ENCODE data around the gene RYR1.
"Not testable (repeated sequence)": the region's sequence is repeated elsewhere in the genome, so short reads cannot be mapped to it uniquely, and the experiment has no call there.

Gene RYR1

DNA sequence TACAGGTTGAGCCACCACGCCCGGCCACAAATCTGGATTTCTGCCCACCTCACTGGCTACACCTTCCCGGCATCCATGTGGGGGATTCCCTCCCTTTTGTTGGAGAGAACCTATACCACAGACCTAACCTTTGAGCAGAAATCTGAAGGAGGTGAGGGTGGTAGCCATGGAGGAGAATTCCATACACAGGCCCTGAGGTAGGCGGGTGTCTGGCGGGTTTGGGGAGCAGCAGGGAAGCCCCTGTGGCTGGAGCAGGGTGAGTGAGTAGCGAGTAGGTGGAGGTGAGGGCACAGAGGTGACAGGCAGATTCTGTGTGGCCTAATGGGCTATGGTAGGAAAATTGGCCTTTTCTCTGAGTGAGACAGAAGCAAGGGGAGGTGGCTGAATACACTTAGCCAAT is 196.1 kb downstream of the RYR1 start:
- H3K4me3 ChIP-seq (ENCODE audit: low read depth in 1 of 2, low read length in 1 of 2), result no peak overlapping the region
- H3K4me1 ChIP-seq (ENCODE audit: control insufficient read depth in 1 of 2, insufficient read depth in 1 of 2, low read depth in 1 of 2, low read length in 1 of 2), result peaks cover 0 to 2% of the 10 kb centered on the region in 2 experiments
- no peaks in the 10 kb centered on the region for H3K27me3 ChIP-seq
- no peak overlapping the region for H3K27ac ChIP-seq
- H3K36me3 ChIP-seq, result peaks cover 75% of the 10 kb centered on the region
- TF ChIP-seq, protein P1, sequence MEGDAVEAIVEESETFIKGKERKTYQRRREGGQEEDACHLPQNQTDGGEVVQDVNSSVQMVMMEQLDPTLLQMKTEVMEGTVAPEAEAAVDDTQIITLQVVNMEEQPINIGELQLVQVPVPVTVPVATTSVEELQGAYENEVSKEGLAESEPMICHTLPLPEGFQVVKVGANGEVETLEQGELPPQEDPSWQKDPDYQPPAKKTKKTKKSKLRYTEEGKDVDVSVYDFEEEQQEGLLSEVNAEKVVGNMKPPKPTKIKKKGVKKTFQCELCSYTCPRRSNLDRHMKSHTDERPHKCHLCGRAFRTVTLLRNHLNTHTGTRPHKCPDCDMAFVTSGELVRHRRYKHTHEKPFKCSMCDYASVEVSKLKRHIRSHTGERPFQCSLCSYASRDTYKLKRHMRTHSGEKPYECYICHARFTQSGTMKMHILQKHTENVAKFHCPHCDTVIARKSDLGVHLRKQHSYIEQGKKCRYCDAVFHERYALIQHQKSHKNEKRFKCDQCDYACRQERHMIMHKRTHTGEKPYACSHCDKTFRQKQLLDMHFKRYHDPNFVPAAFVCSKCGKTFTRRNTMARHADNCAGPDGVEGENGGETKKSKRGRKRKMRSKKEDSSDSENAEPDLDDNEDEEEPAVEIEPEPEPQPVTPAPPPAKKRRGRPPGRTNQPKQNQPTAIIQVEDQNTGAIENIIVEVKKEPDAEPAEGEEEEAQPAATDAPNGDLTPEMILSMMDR (IDR thresholded peaks at IDR 0.05), result no peak
- no peaks in the 10 kb centered on the region for H3K9me3 ChIP-seq

DNA sequence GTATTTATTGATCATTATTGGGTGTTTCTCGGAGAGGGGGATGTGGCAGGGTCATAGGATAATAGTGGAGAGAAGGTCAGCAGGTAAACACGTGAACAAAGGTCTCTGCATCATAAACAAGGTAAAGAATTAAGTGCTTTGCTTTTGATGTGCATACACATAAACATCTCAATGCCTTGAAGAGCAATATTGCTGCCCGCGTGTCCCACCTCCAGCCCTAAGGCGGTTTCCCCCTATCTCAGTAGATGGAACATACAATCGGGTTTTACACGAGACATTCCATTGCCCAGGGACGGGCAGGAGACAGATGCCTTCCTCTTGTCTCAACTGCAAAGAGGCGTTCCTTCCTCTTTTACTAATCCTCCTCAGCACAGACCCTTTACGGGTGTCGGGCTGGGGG is 197.8 kb downstream of the RYR1 start:
- not testable (repeated sequence) for H3K27ac ChIP-seq; H3K9me3 ChIP-seq; H3K4me1 ChIP-seq (ENCODE audit: control insufficient read depth in 1 of 2, insufficient read depth in 1 of 2, low read depth in 1 of 2, low read length in 1 of 2); H3K27me3 ChIP-seq; H3K4me3 ChIP-seq (ENCODE audit: low read depth in 1 of 2, low read length in 1 of 2)
- H3K36me3 ChIP-seq, result peaks cover 71% of the 10 kb centered on the region

DNA sequence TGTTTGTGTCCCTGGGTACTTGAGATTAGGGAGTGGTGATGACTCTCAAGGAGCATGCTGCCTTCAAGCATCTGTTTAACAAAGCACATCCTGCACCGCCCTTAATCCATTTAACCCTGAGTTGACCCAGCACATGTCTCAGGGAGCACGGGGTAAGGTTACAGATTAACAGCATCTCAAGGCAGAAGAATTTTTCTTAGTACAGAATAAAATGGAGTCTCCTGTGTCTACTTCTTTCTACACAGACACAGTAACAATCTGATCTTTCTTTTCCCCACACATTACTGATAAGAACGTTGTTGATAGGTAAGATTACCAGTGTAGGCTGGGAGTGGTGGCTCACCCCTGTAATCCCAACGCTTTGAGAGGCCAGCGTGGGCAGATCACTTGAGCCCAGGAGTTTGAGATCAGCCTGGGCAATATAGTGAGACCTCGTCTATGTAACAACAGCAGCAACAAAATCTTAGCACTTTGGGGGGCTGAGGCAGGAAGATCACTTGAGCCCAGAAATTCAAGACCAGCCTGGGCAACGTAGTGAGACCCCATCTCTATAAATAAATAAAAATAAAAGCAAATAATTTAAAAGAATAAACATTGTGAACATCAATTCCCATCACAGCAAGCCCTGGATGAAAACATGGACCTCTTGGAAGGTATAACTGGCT is 198.5 kb downstream of the RYR1 start:
- Histone ChIP-seq H3K36me3 (peaks cover 65% of the 10 kb centered on the region), H3K4me1 (ENCODE audit: control insufficient read depth in 1 of 2, insufficient read depth in 1 of 2, low read depth in 1 of 2, low read length in 1 of 2) (peaks cover 5 to 13% of the 10 kb centered on the region in 2 experiments)
- H3K27ac ChIP-seq; H3K4me3 ChIP-seq (ENCODE audit: low read depth in 1 of 2, low read length in 1 of 2); H3K27me3 ChIP-seq; H3K9me3 ChIP-seq: not testable (repeated sequence)

DNA sequence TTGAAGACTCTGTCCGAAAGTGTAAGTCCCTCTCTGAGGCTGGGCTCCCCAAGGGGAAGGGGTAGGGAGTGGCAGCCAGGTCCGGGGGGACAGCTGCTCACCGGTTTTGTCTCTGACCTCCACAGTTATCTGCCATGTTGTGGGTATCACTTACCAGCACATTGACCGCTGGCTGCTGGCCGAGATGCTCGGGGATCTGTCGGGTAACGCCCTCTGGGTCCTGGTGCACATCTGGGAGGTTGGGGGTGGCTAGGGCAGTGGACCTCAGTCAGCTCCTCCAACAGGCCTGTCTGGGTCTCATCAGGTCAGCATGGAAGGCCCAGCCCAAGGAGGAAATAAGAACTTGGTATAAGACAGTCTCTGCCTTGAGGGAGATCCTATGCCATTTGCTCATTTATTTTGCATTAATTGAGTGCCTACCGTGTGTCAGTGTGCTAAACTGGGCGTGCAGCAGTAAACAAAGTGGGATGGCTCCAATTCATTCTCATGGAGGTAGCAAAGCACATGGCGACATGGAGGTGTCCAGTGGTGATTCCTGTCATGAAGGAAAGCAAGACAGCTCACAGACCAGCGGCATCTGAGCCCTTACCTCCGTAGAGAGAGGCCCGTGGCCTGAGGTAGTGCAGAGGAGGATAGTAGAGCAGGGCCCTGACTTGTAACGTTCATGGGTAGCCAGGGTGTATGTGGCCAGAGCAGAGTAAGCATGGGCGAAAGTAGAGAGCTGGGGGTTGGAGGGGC is 199.2 kb downstream of the RYR1 start:
- no peak overlapping the region for H3K27ac ChIP-seq
- H3K27me3 ChIP-seq, result no peaks in the 10 kb centered on the region
- peaks cover 7 to 16% of the 10 kb centered on the region in 2 experiments for H3K4me1 ChIP-seq (ENCODE audit: control insufficient read depth in 1 of 2, insufficient read depth in 1 of 2, low read depth in 1 of 2, low read length in 1 of 2)
- H3K4me3 ChIP-seq (ENCODE audit: low read depth in 1 of 2, low read length in 1 of 2), result no peak overlapping the region
- peaks cover 58% of the 10 kb centered on the region for H3K36me3 ChIP-seq
- H3K9me3 ChIP-seq, result no peaks in the 10 kb centered on the region
- TF ChIP-seq, protein P1 (IDR thresholded peaks at IDR 0.05), result no peak

DNA sequence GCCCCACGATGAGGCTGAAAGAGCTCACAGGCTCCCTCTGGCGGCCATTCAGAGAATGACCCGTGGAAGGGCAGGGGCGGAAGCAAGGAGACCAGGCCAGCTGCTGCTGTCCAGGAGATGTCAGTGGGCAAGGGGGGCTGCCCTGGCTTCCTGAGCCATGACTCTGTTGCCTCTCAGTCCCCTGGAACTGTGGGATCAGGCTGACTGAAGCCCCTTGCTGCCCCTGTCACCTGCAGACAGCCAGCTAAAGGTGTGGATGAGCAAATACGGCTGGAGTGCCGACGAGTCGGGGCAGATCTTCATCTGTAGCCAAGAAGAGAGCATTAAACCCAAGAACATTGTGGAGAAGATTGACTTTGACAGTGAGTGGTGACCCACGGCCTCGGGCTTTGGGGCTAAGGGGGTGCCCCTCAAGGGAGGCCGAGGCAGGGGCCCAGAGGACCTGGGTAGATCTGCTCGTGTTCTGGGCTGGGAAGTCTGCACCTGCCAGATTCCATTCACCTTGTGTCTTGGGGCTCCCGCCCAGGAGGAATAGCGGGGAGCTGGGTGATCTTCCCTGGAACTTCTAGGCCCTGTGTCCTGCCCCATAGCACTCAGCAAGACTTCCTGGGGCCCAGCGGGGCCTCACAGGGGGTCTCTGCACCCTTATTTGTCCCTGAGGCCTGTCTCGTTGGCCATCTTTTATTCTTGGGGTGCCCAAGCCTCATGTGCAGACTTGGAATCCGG is 201.4 kb downstream of the RYR1 start:
- peaks cover 7 to 16% of the 10 kb centered on the region in 2 experiments for H3K4me1 ChIP-seq (ENCODE audit: control insufficient read depth in 1 of 2, insufficient read depth in 1 of 2, low read depth in 1 of 2, low read length in 1 of 2)
- no peaks in the 10 kb centered on the region for H3K9me3 ChIP-seq
- no peaks in the 10 kb centered on the region for H3K27me3 ChIP-seq
- peaks cover 38% of the 10 kb centered on the region for H3K36me3 ChIP-seq
- H3K4me3 ChIP-seq (ENCODE audit: low read depth in 1 of 2, low read length in 1 of 2), result no peak overlapping the region
- TF ChIP-seq, protein P1 (IDR thresholded peaks at IDR 0.05), result peak; percentile 90
- peak overlapping the region; percentile 60 for H3K27ac ChIP-seq

DNA sequence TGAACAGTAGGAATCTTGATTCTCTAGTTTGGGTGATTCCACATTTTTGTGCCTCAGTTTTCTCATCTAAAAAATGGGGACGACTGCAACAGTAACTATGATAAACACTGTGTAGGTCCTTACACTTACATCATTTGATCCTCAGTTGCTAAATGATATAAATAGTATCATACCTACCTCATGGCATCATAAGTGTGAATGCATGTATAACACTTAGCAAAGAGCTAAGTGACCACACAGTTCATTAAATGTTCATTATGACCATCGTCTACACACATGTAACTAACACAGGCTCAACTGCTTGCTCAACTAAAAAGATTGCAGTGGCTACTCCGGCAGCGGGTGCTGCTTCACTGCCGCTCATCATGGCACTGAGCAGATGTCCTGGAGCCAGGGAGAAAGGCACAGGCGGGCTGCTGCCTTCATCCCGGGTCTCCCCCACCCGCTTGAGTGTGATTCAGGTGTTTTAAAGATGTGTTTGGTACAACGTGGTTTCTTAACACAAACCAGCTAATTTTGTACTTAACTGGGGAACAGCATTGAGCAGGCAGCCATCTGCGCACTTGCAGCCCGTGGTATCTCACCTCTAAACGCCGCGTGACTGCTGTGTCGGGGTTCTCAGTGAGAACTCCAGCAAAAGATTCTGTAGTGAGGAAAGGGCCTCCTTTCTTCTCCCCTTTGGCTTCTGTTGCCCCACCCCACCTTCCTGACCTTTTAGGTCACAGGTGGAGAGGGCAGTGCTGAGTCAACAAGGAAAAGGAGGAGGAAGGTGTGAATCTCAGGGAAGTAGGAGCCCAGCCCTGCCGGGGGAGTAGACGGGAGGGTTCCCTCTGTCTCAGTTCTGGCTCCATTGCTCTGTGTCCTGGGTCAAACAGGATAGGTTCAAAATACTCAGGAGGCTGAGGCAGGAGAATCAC is 202.2 kb downstream of the RYR1 start:
- Histone ChIP-seq H3K4me3 (ENCODE audit: low read depth in 1 of 2, low read length in 1 of 2) (no peak overlapping the region), H3K36me3 (peaks cover 33% of the 10 kb centered on the region), H3K27me3 (no peaks in the 10 kb centered on the region), H3K4me1 (ENCODE audit: control insufficient read depth in 1 of 2, insufficient read depth in 1 of 2, low read depth in 1 of 2, low read length in 1 of 2) (peaks cover 7 to 16% of the 10 kb centered on the region in 2 experiments), H3K27ac (peak overlapping the region; percentile 55), H3K9me3 (no peaks in the 10 kb centered on the region)
- TF ChIP-seq, protein P1 (IDR thresholded peaks at IDR 0.05), result no peak

Measured in neutrophil (primary cell).